C4-2B (cell line): ENCODE measurements around the gene ENOX2.

Experiments used
- ZFX ChIP-seq: fragments of 450-650 bp; IDR thresholded peaks from 2 replicates; pipeline ENCODE4 v1.6.1; 2017
- TF ChIP-seq, protein P1 (sequence below): fragments of 450-650 bp; conservative IDR thresholded peaks from 2 replicates; pipeline ENCODE4 v1.5.1; 2017; ENCODE audit warnings: mild to moderate bottlenecking

DNA sequence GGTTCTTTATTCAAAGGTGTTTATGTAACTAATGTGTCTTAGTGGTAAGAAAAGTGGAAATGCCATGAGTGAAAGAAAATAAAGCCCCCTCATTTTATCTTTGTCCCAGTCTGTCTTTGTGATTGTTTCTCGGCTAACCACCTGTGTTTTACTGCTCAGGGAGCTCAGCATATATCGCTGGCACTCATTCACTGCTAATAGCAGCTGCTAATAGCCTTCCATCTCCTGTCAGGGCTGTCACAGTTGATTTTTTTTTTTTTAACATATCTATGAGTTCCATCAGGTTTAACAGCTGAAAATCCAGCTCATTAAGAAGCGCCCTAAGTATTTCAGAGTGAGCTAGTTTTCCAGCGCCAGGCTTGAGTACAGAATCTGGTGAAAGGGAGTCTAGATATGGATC, 295.6 kb downstream of the ENOX2 start:
- TF ChIP-seq, protein P1, sequence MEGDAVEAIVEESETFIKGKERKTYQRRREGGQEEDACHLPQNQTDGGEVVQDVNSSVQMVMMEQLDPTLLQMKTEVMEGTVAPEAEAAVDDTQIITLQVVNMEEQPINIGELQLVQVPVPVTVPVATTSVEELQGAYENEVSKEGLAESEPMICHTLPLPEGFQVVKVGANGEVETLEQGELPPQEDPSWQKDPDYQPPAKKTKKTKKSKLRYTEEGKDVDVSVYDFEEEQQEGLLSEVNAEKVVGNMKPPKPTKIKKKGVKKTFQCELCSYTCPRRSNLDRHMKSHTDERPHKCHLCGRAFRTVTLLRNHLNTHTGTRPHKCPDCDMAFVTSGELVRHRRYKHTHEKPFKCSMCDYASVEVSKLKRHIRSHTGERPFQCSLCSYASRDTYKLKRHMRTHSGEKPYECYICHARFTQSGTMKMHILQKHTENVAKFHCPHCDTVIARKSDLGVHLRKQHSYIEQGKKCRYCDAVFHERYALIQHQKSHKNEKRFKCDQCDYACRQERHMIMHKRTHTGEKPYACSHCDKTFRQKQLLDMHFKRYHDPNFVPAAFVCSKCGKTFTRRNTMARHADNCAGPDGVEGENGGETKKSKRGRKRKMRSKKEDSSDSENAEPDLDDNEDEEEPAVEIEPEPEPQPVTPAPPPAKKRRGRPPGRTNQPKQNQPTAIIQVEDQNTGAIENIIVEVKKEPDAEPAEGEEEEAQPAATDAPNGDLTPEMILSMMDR, result no peak
- TF ChIP-seq ZFX, result no peak
